Keratinocyte (primary cell): ENCODE measurements around the gene CAMKMT.

Experiments
- CTCF ChIP-seq, 3 experiments: IDR thresholded peaks in 1 of 3; conservative IDR thresholded peaks in 1 of 3; optimal IDR thresholded peaks in 1 of 3; 2 replicates in 2 of 3; 3 replicates in 1 of 3; pipeline versions ENCODE3 to v1.5.1; 2011; ENCODE audit warnings: low read length in 3 of 3, mild to moderate bottlenecking in 3 of 3, moderate library complexity in 2 of 3, control low read depth in 1 of 3, inconsistent platforms in 1 of 3; ENCODE audit not compliant: insufficient read depth in 2 of 3; ENCODE audit errors: extremely low read depth in 1 of 3
- EZH2 ChIP-seq: IDR thresholded peaks from one replicate; pipeline ENCODE4 v1.6.1; 2012; ENCODE audit warnings: inconsistent platforms, mild to moderate bottlenecking, low read length, moderate library complexity

GRCh38 chr2:44325897-44326296 is 35.9 kb upstream of the CAMKMT start:
- TF ChIP-seq CTCF (optimal IDR thresholded peaks at IDR 0.05 in 1 of 3, IDR thresholded peaks at IDR 0.05 in 1 of 3, conservative IDR thresholded peaks at IDR 0.05 in 1 of 3; ENCODE audit: extremely low read depth in 1 of 3, insufficient read depth in 2 of 3, low read length in 3 of 3) (no peak), EZH2 (no peak)
